Measurements from ENCODE around the gene PLCXD3. TPM values are rescaled to one million over a fixed set of nuclear protein-coding genes. Genes with fewer than 3 reads are reported as not detected.

The PLCXD3 gene
- total and polyA plus RNA-seq, 2 of the 4 experiments (the other 2 are of a cell fraction): under 0.01 to 0.02 TPM

- Histone ChIP-seq H3K27ac (ENCODE audit: insufficient read depth, low read length) (no peak overlapping the region), H2AFZ (replicated peaks; ENCODE audit: low read length, poor library complexity) (no peak overlapping the region), H3K14ac (replicated peaks; ENCODE audit: low read depth, low read length) (no peak overlapping the region), H3K4me2 (ENCODE audit: low read depth, low read length) (no peak overlapping the region), H3K4me1 (ENCODE audit: control insufficient read depth, insufficient read depth, low read length) (no peaks in the 10 kb centered on the region), H4K91ac (ENCODE audit: insufficient read depth, low read depth, low read length) (no peak overlapping the region), H3K9ac (ENCODE audit: low read depth, low read length) (no peak overlapping the region), H2BK5ac (ENCODE audit: low read depth, low read length, poor library complexity, severe bottlenecking) (no peak overlapping the region), H2AK9ac (replicated peaks; ENCODE audit: low read depth, low read length, poor library complexity) (no peak overlapping the region), H3K18ac (ENCODE audit: low read depth, low read length) (no peak overlapping the region), H3K27me3 (ENCODE audit: control insufficient read depth, insufficient read depth, low read length) (peaks cover 2% of the 10 kb centered on the region; the same call in 1 of the 2 replicates), H3K23ac (ENCODE audit: low read depth, low read length) (no peak overlapping the region), H4K20me1 (ENCODE audit: insufficient read depth, low read length) (no peaks in the 10 kb centered on the region), H3K9me1 (ENCODE audit: insufficient read depth, low read length) (no peaks in the 10 kb centered on the region), H2AK5ac (ENCODE audit: low read depth, low read length) (no peak overlapping the region), H3K4ac (ENCODE audit: low read depth, low read length) (no peak overlapping the region), H2BK120ac (ENCODE audit: low read depth, low read length) (no peak overlapping the region), H2BK15ac (ENCODE audit: low read depth, low read length) (no peak overlapping the region), H4K5ac (ENCODE audit: low read depth, low read length) (no peak overlapping the region), H4K8ac (ENCODE audit: low read depth in 2 of 2, low read length in 2 of 2) (no peak overlapping the region), H3K4me3 (ENCODE audit: insufficient read depth, low read depth, low read length) (no peak overlapping the region), H2BK20ac (ENCODE audit: low read depth, low read length) (no peak overlapping the region), H3K79me1 (ENCODE audit: low read depth in 1 of 2, low read length in 2 of 2) (no peaks in the 10 kb centered on the region), H3K9me3 (ENCODE audit: control insufficient read depth, insufficient read depth, low read length) (peaks cover 2% of the 10 kb centered on the region; the same call in 1 of the 2 replicates), H3K56ac (ENCODE audit: extremely low read depth, insufficient read depth, low read length) (no peak overlapping the region), H3K36me3 (ENCODE audit: control insufficient read depth, insufficient read depth, low read length) (no peaks in the 10 kb centered on the region)
- dilution Hi-C loops (cut with HindIII; ENCODE audit: low sequenced_read_pairs, unreplicated experiment) (no loop called here), intact Hi-C loops (cut with micrococcal nuclease) (no loop called here), in situ Hi-C loops (cut with MboI; ENCODE audit: low sequenced_read_pairs) (no loop called here)
- no peak for ATAC-seq (ENCODE audit: low read depth)
- ChIA-PET CTCF (interaction anchor here (1.0 kb wide), 1 partner anchor 17 kb away, joined by 3 read pairs; no protein-coding TSS in a partner anchor), POLR2A (ENCODE audit: unreplicated experiment) (no interaction called here)
- BruUV-seq (replicated peaks): no TSS peak
- no peak for DNase-seq
- TF ChIP-seq BHLHE40 (IDR thresholded peaks at IDR 0.05; ENCODE audit: low read depth, low read length) (no peak), RCOR1 (IDR thresholded peaks at IDR 0.05; ENCODE audit: insufficient replicate concordance, low read length) (no peak), NFE2L2 (IDR thresholded peaks at IDR 0.05; ENCODE audit: low read depth, low read length) (no peak), MAFK (IDR thresholded peaks at IDR 0.05; ENCODE audit: low read depth, low read length) (no peak), RAD21 (IDR thresholded peaks at IDR 0.05; ENCODE audit: low read length) (no peak), RFX5 (IDR thresholded peaks at IDR 0.05; ENCODE audit: low read depth, low read length) (no peak), MXI1 (IDR thresholded peaks at IDR 0.05; ENCODE audit: borderline replicate concordance, low read depth, low read length) (no peak), FOS (IDR thresholded peaks at IDR 0.05; ENCODE audit: low read depth, low read length) (no peak), CHD1 (IDR thresholded peaks at IDR 0.05; ENCODE audit: low read depth, low read length) (no peak), SMC3 (IDR thresholded peaks at IDR 0.05; ENCODE audit: low read depth, low read length) (no peak), CEBPB (IDR thresholded peaks at IDR 0.05; ENCODE audit: low read depth, low read length) (no peak), MAZ (IDR thresholded peaks at IDR 0.05; ENCODE audit: borderline replicate concordance, low read depth, low read length) (no peak)
- WGBS, 2 experiments (ENCODE audit: extremely low coverage in 2 of 2, insufficient read length in 1 of 2): 90% methylated on average over 2 of the region's 2 CpGs; no CpG with 5 or more reads in 1 of the 2 experiments
Observed at GRCh38 chr5:41286165-41286564, 224.2 kb downstream of the PLCXD3 start.

Data from IMR-90 (cell line).